ENCODE data around the gene SPTLC3. TPM values are rescaled to one million over a fixed set of nuclear protein-coding genes. Genes with fewer than 3 reads are reported as not detected.

The SPTLC3 gene
- total RNA-seq, 1 experiment from 2014 or later, result 7.5 TPM

- no peak overlapping the region for H3K27ac Mint-ChIP-seq (ENCODE audit: unreplicated experiment)
- TF ChIP-seq, protein P1, sequence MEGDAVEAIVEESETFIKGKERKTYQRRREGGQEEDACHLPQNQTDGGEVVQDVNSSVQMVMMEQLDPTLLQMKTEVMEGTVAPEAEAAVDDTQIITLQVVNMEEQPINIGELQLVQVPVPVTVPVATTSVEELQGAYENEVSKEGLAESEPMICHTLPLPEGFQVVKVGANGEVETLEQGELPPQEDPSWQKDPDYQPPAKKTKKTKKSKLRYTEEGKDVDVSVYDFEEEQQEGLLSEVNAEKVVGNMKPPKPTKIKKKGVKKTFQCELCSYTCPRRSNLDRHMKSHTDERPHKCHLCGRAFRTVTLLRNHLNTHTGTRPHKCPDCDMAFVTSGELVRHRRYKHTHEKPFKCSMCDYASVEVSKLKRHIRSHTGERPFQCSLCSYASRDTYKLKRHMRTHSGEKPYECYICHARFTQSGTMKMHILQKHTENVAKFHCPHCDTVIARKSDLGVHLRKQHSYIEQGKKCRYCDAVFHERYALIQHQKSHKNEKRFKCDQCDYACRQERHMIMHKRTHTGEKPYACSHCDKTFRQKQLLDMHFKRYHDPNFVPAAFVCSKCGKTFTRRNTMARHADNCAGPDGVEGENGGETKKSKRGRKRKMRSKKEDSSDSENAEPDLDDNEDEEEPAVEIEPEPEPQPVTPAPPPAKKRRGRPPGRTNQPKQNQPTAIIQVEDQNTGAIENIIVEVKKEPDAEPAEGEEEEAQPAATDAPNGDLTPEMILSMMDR (IDR thresholded peaks at IDR 0.05; ENCODE audit: unreplicated experiment), result no peak
- no peaks in the 10 kb centered on the region for H3K27me3 Mint-ChIP-seq (ENCODE audit: unreplicated experiment)
- no peaks in the 10 kb centered on the region for H3K9me3 Mint-ChIP-seq (ENCODE audit: low read depth, unreplicated experiment)
- no peaks in the 10 kb centered on the region for H3K4me1 Mint-ChIP-seq (ENCODE audit: low read depth, unreplicated experiment)
- CTCF ChIA-PET, result no interaction called here
- no TSS peak for BruUV-seq (replicated peaks)
- H3K4me3 Mint-ChIP-seq (ENCODE audit: low read depth, unreplicated experiment), result no peak overlapping the region
- intact Hi-C loops (cut with micrococcal nuclease; ENCODE audit: unreplicated experiment), result no loop called here
- H3K36me3 Mint-ChIP-seq (ENCODE audit: insufficient read depth, unreplicated experiment), result no peaks in the 10 kb centered on the region
- no peak for DNase-seq
Observed at GRCh38 chr20:13199279-13199678, 190.5 kb downstream of the SPTLC3 start.

- Mint-ChIP-seq H3K4me1 (ENCODE audit: low read depth, unreplicated experiment) (no peaks in the 10 kb centered on the region), H3K27ac (ENCODE audit: unreplicated experiment) (no peak overlapping the region), H3K36me3 (ENCODE audit: insufficient read depth, unreplicated experiment) (no peaks in the 10 kb centered on the region), H3K4me3 (ENCODE audit: low read depth, unreplicated experiment) (no peak overlapping the region), H3K27me3 (ENCODE audit: unreplicated experiment) (peaks cover 15% of the 10 kb centered on the region), H3K9me3 (ENCODE audit: low read depth, unreplicated experiment) (no peaks in the 10 kb centered on the region)
- intact Hi-C loops (cut with micrococcal nuclease; ENCODE audit: unreplicated experiment), result no loop called here
- TF ChIP-seq, protein P1 (IDR thresholded peaks at IDR 0.05; ENCODE audit: unreplicated experiment), result no peak
- no peak for DNase-seq
- BruUV-seq (replicated peaks), result no TSS peak
- CTCF ChIA-PET, result no interaction called here
Observed at GRCh38 chr20:13200767-13201500, 192.2 kb downstream of the SPTLC3 start.

- DNase-seq, result no peak
- intact Hi-C loops (cut with micrococcal nuclease; ENCODE audit: unreplicated experiment), result no loop called here
- Mint-ChIP-seq H3K4me1 (ENCODE audit: low read depth, unreplicated experiment) (no peaks in the 10 kb centered on the region), H3K9me3 (ENCODE audit: low read depth, unreplicated experiment) (no peaks in the 10 kb centered on the region), H3K27me3 (ENCODE audit: unreplicated experiment) (peaks cover 30% of the 10 kb centered on the region), H3K36me3 (ENCODE audit: insufficient read depth, unreplicated experiment) (no peaks in the 10 kb centered on the region), H3K27ac (ENCODE audit: unreplicated experiment) (no peak overlapping the region), H3K4me3 (ENCODE audit: low read depth, unreplicated experiment) (no peak overlapping the region)
- CTCF ChIA-PET, result no interaction called here
- no TSS peak for BruUV-seq (replicated peaks)
- TF ChIP-seq, protein P1 (IDR thresholded peaks at IDR 0.05; ENCODE audit: unreplicated experiment), result no peak
Observed at GRCh38 chr20:13202565-13202964, 193.8 kb downstream of the SPTLC3 start.

- H3K36me3 Mint-ChIP-seq (ENCODE audit: insufficient read depth, unreplicated experiment), result no peaks in the 10 kb centered on the region
- no peak for DNase-seq
- CTCF ChIA-PET, result no interaction called here
- TF ChIP-seq, protein P1 (IDR thresholded peaks at IDR 0.05; ENCODE audit: unreplicated experiment), result no peak
- no TSS peak for BruUV-seq (replicated peaks)
- peaks cover 45% of the 10 kb centered on the region for H3K27me3 Mint-ChIP-seq (ENCODE audit: unreplicated experiment)
- no peak overlapping the region for H3K27ac Mint-ChIP-seq (ENCODE audit: unreplicated experiment)
- H3K4me1 Mint-ChIP-seq (ENCODE audit: low read depth, unreplicated experiment), result no peaks in the 10 kb centered on the region
- no peaks in the 10 kb centered on the region for H3K9me3 Mint-ChIP-seq (ENCODE audit: low read depth, unreplicated experiment)
- intact Hi-C loops (cut with micrococcal nuclease; ENCODE audit: unreplicated experiment), result no loop called here
- H3K4me3 Mint-ChIP-seq (ENCODE audit: low read depth, unreplicated experiment), result no peak overlapping the region
Observed at GRCh38 chr20:13205425-13205824, 196.7 kb downstream of the SPTLC3 start.
